Suprapubic skin (tissue), 4 donors: ENCODE measurements around the gene SMAD5.

Source experiments
- EP300 ChIP-seq: sonication (generic); formaldehyde crosslinking; IDR thresholded peaks from one replicate; pipeline ENCODE4 v1.6.1; 2017; ENCODE audit warnings: antibody characterized with exemption
- POLR2A ChIP-seq, 2 donors: fragments of 450-650 bp; IDR thresholded peaks; one replicate each; pipeline ENCODE4 v1.6.1; 2017; ENCODE audit warnings: antibody characterized with exemption in 2 of 2, mild to moderate bottlenecking in 2 of 2, moderate library complexity in 2 of 2
- POLR2AphosphoS5 ChIP-seq, 3 donors: sonication (generic); formaldehyde crosslinking; IDR thresholded peaks; one replicate each; pipeline ENCODE4 v1.6.1; 2017; ENCODE audit warnings: antibody characterized with exemption in 3 of 3
- TF ChIP-seq, protein P1 (sequence below), 2 donors: fragments of 200-600 bp in 1 of 2; fragments of 450-650 bp in 1 of 2; sonication (generic) in 1 of 2; IDR thresholded peaks; one replicate each; pipeline ENCODE4 v1.5.1; 2016 to 2019; ENCODE audit warnings: antibody characterized with exemption in 2 of 2, mild to moderate bottlenecking in 1 of 2, moderate library complexity in 1 of 2

DNA sequence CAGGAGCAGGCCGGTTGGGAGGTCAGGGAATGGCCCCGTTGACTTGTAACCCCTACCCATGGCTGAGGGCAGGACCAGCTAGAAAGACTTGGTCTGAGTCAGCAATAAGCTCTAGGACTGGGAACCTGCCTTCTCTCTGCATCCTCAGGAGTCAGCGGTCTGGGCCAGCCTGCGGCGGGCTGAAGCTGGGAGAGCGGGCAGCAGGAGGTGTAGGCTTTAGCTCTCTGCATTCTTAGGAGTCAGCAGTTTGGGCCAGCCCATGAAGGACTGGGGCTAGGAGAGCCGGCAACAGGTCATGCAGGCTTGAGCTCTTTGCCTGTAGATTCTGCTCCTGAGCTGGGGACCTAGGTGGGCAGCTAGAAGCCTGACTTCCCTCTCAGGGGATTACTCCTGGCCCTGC lies 66.8 kb downstream of the SMAD5 start:
- TF ChIP-seq POLR2AphosphoS5 (IDR thresholded peaks at IDR 0.05) (no peak), POLR2A (IDR thresholded peaks at IDR 0.05) (no peak), EP300 (no peak)
- TF ChIP-seq, protein P1, sequence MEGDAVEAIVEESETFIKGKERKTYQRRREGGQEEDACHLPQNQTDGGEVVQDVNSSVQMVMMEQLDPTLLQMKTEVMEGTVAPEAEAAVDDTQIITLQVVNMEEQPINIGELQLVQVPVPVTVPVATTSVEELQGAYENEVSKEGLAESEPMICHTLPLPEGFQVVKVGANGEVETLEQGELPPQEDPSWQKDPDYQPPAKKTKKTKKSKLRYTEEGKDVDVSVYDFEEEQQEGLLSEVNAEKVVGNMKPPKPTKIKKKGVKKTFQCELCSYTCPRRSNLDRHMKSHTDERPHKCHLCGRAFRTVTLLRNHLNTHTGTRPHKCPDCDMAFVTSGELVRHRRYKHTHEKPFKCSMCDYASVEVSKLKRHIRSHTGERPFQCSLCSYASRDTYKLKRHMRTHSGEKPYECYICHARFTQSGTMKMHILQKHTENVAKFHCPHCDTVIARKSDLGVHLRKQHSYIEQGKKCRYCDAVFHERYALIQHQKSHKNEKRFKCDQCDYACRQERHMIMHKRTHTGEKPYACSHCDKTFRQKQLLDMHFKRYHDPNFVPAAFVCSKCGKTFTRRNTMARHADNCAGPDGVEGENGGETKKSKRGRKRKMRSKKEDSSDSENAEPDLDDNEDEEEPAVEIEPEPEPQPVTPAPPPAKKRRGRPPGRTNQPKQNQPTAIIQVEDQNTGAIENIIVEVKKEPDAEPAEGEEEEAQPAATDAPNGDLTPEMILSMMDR (IDR thresholded peaks at IDR 0.05): no peak
